ENCODE data around the gene GCNT4. TPM values are rescaled to one million over a fixed set of nuclear protein-coding genes. Genes with fewer than 3 reads are reported as not detected.

Gene GCNT4
- total and polyA plus RNA-seq, 2 experiments from 2014 or later = 2.5 to 5.4 TPM

GRCh38 chr5:75009556-75010345, 42.6 kb downstream of the GCNT4 start:
- H3K27me3 Mint-ChIP-seq (ENCODE audit: insufficient read depth, low read depth, poor library complexity) = peaks cover 1% of the 10 kb centered on the region
- TF ChIP-seq CREB1 (CRISPR knock-in tag; IDR thresholded peaks at IDR 0.05; ENCODE audit: low read depth) (no peak), POLR2AphosphoS5 (IDR thresholded peaks at IDR 0.05; ENCODE audit: low read depth) (no peak), ZNF114 (CRISPR knock-in tag; IDR thresholded peaks at IDR 0.05) (no peak), NANOG (IDR thresholded peaks at IDR 0.05; ENCODE audit: borderline replicate concordance) (no peak), EZH2phosphoT487 (IDR thresholded peaks at IDR 0.05; ENCODE audit: unreplicated experiment) (no peak), EZH2 (IDR thresholded peaks at IDR 0.05; ENCODE audit: low read depth, unreplicated experiment) (no peak), ZNF331 (CRISPR knock-in tag; IDR thresholded peaks at IDR 0.05; ENCODE audit: low read depth) (no peak)
- H3K79me2 ChIP-seq (replicated peaks; ENCODE audit: insufficient read depth) = no peaks in the 10 kb centered on the region
- H3K9me3 Mint-ChIP-seq = peaks cover 13% of the 10 kb centered on the region
- H3K27ac ChIP-seq (ENCODE audit: low read depth) = no peak overlapping the region
- no peak; the same call in 2 of the 3 replicates for ATAC-seq
- H3K4me3 ChIP-seq = no peak overlapping the region
- H3K9me2 ChIP-seq (ENCODE audit: insufficient read depth) = no peaks in the 10 kb centered on the region
- no peak for DNase-seq (ENCODE audit: low spot score)
- H3K4me2 ChIP-seq = no peak overlapping the region
- H3F3A ChIP-seq (replicated peaks; ENCODE audit: low read depth) = no peaks in the 10 kb centered on the region
- H3K36me3 Mint-ChIP-seq (ENCODE audit: low read depth) = peaks cover 13% of the 10 kb centered on the region; the same call in 2 of the 3 replicates
- no peak overlapping the region for H3K4me3 Mint-ChIP-seq
- peaks cover under 1% of the 10 kb centered on the region; the same call in 1 of the 2 replicates for H3K36me3 ChIP-seq (ENCODE audit: insufficient read depth)
- H3K4me1 ChIP-seq (ENCODE audit: insufficient read depth) = peaks cover 24% of the 10 kb centered on the region
- 0 out of 2 replicates have a peak overlapping the region, but pooled peaks have one; percentile 13 for H3K27ac Mint-ChIP-seq
- peak overlapping the region; percentile 56; the same call in 1 of the 2 replicates for H2AFZ ChIP-seq
- no peaks in the 10 kb centered on the region for H3K27me3 ChIP-seq (ENCODE audit: insufficient read depth)
- no peaks in the 10 kb centered on the region for H4K20me1 ChIP-seq (replicated peaks; ENCODE audit: insufficient read depth)
- peaks cover 26% of the 10 kb centered on the region for H3K4me1 Mint-ChIP-seq

- Mint-ChIP-seq H3K27ac (no peak overlapping the region), H3K36me3 (ENCODE audit: low read depth) (peaks cover 16% of the 10 kb centered on the region; the same call in 2 of the 3 replicates), H3K9me3 (peaks cover 18% of the 10 kb centered on the region), H3K4me3 (no peak overlapping the region), H3K27me3 (ENCODE audit: insufficient read depth, low read depth, poor library complexity) (peaks cover 1% of the 10 kb centered on the region), H3K4me1 (peaks cover 26% of the 10 kb centered on the region)
- ATAC-seq (peak; percentile 68), DNase-seq (ENCODE audit: low spot score) (peak; percentile 41)
- Histone ChIP-seq H3K9me2 (ENCODE audit: insufficient read depth) (no peaks in the 10 kb centered on the region), H3K79me2 (replicated peaks; ENCODE audit: insufficient read depth) (no peaks in the 10 kb centered on the region), H3K36me3 (ENCODE audit: insufficient read depth) (peaks cover 3% of the 10 kb centered on the region; the same call in 1 of the 2 replicates), H3K4me2 (peak overlapping the region; percentile 12), H2AFZ (peak overlapping the region; percentile 18; the same call in 1 of the 2 replicates), H3F3A (replicated peaks; ENCODE audit: low read depth) (no peaks in the 10 kb centered on the region), H3K4me3 (no peak overlapping the region), H3K27ac (ENCODE audit: low read depth) (0 out of 2 replicates have a peak overlapping the region, but pooled peaks have one; percentile 67), H3K4me1 (ENCODE audit: insufficient read depth) (peaks cover 24% of the 10 kb centered on the region), H3K27me3 (ENCODE audit: insufficient read depth) (no peaks in the 10 kb centered on the region), H4K20me1 (replicated peaks; ENCODE audit: insufficient read depth) (no peaks in the 10 kb centered on the region)
- TF ChIP-seq CREB1 (CRISPR knock-in tag; IDR thresholded peaks at IDR 0.05; ENCODE audit: low read depth) (peak; percentile 35), CTCF (conservative IDR thresholded peaks at IDR 0.05; ENCODE audit: low read depth in 2 of 2) (no peak)
Observed at GRCh38 chr5:75006865-75007822, 45.2 kb downstream of the GCNT4 start.

Data from GM23338 (cell line).